T-helper 2 cell treated with Interferon-gamma antibody and Interleukin-4, amounts not matched to agents 100 ng/mL and 5 ng/mL, for 36 hours (primary cell): ENCODE data around the gene PHF21A. TPM values are rescaled to one million over a fixed set of nuclear protein-coding genes. Genes with fewer than 3 reads are reported as not detected.
"Not testable (repeated sequence)": the region's sequence is repeated elsewhere in the genome, so short reads cannot be mapped to it uniquely, and the experiment has no call there.

Experiments used
- intact Hi-C: fragments of 100-400 bp; cut with micrococcal nuclease; formaldehyde crosslinking; loops from one replicate; pipeline ENCODE4 v1.15.1; 2023
- total RNA-seq: library from RNA; stranded (reverse); gene quantifications from 2 replicates; pipeline ENCODE4 v1.2.3, GENCODE V29; 2022

Gene PHF21A
- total RNA-seq, 1 donor from 2014 or later, result 32.2 TPM

GRCh38 chr11:45906965-45907611 lies 214.2 kb downstream of the PHF21A start, which contains the start of gene FREY1:
TSS of gene FREY1 (minus strand) at chr11:45907271. CDS start at chr11:45907245, 26 bp downstream.
- intact Hi-C loops, result no loop called here

- intact Hi-C loops, result no loop called here
Measured at GRCh38 chr11:45906096-45906682, 215.1 kb downstream of the PHF21A start.

- intact Hi-C loops, result not testable (repeated sequence)
Measured at GRCh38 chr11:45905576-45905975, 215.7 kb downstream of the PHF21A start.

DNA sequence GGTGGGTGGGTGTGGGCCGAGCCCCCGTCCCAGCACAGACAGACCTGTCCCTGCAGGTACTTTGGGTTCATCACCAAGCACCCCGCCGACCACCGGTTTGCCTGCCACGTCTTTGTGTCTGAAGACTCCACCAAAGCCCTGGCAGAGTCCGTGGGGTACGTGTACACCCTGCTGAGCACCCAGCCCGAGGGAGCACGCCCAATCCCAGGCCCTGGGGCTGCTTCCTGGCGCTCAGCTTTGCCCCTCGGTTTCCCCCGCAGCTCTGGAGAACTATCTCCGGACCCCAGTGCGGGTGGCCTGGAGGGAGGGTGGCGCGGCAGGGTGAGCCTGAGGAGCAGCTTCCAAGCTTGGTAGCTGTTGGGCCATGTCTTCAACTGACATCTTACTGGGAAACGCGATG lies 216.2 kb downstream of the PHF21A start:
- intact Hi-C loops, result no loop called here

DNA sequence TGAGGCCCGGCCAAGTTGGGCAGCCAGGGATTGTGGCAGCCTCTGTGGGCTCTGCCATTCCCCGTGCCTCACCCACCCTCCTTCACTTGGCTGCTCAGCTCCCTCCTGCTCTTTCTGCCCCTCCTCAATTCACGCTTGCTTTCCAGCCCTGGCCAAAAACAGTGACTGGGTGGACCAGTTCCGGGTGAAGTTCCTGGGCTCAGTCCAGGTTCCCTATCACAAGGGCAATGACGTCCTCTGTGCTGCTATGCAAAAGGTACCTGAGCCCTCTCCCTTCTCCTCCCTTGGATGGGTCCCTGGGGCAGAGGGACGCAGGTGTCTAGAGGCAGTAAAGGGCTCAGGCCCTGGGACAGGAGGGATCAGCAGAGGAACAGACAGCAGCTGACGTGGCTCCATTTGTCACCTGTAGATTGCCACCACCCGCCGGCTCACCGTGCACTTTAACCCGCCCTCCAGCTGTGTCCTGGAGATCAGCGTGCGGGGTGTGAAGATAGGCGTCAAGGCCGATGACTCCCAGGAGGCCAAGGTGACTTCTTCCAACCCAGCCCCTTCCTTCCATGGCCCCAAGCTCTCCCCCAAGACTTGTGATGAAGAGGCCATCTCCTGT lies 216.8 kb downstream of the PHF21A start:
- intact Hi-C loops, result no loop called here

DNA sequence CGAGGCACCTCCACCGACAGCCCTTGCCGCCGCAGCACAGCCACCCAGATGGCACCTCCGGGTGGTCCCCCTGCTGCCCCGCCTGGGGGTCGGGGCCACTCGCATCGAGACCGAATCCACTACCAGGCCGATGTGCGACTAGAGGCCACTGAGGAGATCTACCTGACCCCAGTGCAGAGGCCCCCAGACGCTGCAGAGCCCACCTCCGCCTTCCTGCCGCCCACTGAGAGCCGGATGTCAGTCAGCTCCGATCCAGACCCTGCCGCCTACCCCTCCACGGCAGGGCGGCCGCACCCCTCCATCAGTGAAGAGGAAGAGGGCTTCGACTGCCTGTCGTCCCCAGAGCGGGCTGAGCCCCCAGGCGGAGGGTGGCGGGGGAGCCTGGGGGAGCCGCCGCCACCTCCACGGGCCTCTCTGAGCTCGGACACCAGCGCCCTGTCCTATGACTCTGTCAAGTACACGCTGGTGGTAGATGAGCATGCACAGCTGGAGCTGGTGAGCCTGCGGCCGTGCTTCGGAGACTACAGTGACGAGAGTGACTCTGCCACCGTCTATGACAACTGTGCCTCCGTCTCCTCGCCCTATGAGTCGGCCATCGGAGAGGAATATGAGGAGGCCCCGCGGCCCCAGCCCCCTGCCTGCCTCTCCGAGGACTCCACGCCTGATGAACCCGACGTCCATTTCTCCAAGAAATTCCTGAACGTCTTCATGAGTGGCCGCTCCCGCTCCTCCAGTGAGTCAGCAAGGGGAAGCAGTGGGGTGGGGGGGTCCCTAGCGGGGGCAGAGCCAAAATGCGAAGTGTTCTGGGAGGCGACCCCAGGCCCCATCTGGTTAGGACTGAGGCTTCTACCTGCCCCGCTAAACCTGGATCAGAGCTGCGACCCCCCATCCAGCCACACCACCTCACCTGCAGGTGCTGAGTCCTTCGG lies 218.5 kb downstream of the PHF21A start:
- intact Hi-C loops, result no loop called here

GRCh38 chr11:45901626-45902025 lies 219.6 kb downstream of the PHF21A start:
- intact Hi-C loops, result no loop called here

GRCh38 chr11:45900916-45901617 lies 220.2 kb downstream of the PHF21A start:
- intact Hi-C loops, result no loop called here

DNA sequence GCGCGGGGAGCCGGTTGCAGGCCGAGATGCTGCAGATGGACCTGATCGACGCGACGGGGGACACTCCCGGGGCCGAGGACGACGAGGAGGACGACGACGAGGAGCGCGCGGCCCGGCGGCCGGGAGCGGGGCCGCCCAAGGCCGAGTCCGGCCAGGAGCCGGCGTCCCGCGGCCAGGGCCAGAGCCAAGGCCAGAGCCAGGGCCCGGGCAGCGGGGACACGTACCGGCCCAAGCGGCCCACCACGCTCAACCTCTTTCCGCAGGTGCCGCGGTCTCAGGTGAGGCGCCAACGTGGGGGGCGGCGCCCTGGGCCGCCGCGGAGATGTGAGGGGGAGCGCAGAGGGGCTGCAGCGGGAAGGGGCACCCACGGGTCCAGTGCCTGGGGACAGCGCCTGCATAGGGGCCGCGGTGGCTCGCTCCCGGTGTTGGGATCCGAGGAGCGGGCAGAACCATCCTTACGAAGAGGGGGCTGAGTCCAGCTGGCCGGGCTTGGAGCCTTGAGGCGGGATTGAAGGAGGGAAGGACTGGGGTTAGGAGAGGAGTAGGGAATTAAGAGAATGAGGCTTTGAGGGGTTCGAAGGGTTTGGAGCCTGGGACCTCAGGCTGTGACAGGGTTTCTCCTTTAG lies 221.0 kb downstream of the PHF21A start:
- intact Hi-C loops, result not testable (repeated sequence)

DNA sequence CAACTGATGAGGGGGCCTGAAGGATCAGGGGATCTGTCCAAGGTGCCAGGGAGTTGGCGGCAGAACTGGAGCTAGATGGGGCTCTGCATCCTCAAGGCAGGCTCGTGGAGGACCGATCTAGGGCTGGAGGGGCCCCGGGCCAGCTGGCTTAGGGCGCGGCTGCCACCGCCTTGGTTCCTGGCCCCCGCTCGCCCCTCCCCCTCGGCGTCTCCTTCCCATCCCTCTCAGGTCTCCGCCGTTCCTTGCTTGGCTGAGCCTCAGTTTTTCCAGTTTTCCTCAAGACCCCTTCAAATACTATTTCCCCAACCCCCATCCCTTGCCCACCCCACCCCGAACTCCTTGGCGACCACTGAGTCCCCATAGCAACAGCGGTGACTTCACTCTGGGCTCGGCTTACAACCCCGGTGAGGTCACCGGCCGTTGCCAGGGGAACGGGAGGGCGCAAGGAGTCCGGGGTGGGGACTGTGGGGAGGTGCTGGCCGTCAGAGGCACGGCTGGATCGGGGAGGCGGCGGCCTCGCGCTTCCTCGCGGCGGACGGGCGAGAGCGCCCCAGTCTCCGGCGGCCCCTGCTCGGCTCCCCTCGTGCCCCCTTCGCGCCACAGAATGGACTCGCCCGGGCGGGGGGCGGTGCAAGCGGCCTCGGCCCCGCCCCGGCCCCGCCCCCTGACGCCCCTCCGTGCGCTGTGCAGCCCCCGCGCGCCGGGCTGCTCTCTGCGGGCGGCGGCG lies 221.6 kb downstream of the PHF21A start:
- intact Hi-C loops, result loop anchor here (1.0 kb wide), 1 partner anchor 19 kb away; no protein-coding TSS in a partner anchor

DNA sequence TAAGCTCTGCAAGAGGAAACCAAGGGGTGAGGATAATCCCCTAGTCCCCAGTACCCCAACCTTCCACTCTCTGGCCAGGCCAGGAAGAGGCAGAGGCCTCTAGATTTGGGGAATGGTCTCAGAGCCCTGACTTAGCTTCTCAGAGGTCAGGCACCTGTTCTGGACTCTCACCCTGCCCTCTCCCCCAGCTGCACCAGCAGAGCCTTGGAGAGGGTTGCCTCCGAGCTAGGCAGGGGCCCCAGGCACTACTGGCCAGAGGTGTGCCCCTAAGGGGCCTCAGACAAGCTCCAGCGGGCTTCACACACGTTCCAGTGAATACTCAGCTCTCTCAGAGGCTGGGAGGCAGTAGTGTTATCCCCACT lies 222.2 kb downstream of the PHF21A start:
- intact Hi-C loops, result loop anchor here (1.0 kb wide), 1 partner anchor 19 kb away; no protein-coding TSS in a partner anchor

DNA sequence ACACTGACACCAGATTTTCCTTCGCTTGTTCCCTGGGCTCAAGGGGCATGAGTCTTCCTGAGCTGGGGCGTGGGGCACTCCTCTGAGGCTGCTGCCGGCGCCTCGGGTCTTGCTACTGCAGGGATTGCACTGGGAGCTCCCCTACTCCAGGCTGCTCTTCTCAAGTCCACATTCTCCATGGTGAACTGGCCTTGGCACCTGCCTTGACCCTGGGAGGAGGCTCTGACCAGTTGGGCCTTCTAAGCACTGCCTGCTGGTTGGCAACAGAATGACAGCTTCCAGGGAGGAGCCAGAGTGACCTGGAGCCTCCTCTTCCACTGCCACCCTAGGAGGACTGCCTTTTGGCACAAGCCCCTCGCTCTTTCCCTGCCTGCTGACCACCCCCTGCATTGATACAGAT lies 223.7 kb downstream of the PHF21A start:
- intact Hi-C loops, result no loop called here

DNA sequence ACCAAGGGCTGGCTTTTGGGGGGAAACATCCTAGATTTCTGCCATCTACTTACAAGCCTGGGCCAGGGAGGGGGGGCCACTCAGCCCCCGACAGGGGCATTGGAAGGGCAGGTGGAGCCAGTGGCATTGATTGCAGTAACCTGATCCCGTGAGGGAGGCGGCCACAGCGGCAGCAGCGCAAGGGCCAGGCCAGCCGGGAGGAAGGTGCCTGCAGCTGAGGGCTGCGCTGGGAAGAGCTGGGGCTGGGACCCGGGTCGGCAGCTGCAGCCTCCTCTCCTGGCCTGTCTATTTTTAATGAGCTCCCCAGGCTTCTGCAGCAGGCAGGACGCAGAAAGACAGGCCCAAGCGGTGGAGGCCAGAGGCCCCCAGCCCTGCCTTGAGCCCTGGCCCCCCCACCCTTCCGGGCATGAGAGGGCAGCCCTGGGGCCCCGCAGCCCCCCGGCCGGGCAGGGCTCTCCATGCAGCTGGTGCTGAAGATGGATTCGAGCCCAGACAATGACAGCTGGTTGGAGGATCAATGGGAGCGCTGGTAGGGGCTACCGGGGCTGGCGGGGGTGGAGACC lies 224.8 kb downstream of the PHF21A start:
- intact Hi-C loops, result no loop called here

DNA sequence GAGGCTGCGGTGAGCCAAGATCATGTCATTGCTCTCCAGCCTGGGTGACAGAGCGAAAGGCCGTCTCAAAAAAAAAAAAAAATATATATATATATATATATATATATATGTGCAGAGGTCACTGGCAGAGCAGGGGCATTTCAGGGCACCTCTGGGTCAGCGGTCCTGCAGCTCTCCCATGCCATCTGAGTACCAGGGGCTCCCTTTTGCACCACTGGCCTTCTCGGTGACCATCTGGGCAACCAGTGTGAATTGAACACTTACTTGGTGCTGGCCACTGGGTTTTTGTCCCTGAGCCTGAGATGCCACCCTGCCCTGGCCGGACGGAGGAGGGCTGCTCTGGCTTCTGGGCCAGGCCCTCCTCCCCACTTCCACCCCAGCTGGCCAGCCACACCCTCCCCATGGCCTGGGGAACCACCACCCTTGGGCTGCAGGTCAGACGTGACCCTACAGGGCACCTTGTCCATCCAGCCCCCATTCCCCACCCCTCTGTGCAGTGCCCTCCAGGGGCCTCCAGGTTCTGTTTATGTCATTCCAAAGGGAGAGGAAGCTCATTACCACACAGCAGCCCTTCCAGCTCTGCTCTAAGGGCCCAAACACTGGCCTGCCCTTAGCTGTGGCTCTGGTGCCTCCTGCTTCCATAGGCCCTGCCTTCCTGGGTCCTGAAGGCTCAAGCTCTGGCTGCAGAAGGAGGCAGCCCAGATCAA lies 225.5 kb downstream of the PHF21A start:
- intact Hi-C loops, result no loop called here

GRCh38 chr11:45894555-45895247 lies 226.6 kb downstream of the PHF21A start:
- intact Hi-C loops, result no loop called here

- intact Hi-C loops, result no loop called here
Measured at GRCh38 chr11:45892856-45893255, 228.4 kb downstream of the PHF21A start.

DNA sequence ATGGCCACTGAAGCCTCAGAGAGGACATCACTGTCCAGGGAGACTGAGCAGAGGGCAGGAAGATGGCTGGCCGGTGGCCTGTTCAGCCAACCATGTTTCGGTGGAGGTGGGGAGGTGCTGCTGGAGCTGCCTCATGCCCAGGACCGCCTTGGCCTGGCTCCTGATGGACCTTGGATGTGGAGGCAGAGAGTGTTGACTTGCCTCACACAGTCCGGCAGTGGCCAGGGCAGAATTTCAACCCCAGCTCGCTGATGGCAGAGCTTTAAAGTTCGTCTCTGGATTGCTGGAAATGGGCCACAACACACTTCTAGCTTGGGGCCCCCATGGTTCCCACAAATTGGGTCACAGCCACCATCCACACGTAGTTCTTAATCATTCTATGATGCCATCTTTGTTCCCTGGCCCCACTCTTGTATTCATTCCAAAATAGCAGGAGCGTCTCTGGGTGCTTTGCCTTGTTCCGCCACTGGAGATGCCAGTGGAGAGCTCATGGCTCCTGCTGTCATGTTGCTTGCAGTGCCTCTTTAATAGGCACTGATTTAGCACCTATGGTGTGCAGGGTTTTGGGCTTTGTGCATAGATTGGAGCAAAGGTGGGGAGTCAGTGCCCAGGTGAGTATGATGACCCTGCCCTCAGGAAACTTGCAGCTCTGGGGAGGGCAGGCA lies 230.2 kb downstream of the PHF21A start:
- intact Hi-C loops, result no loop called here

GRCh38 chr11:45889966-45890365 lies 231.3 kb downstream of the PHF21A start:
- intact Hi-C loops, result loop anchor here (5.0 kb wide), 1 partner anchor 43 kb away; the partner anchor contains the start of gene CRY2
